ENCODE measurements around the gene SPO11.
A peak's percentile ranks its signal among the peaks of the same experiment; 100 is the strongest.
"Not testable (repeated sequence)": the region's sequence is repeated elsewhere in the genome, so short reads cannot be mapped to it uniquely, and the experiment has no call there.

Gene SPO11

DNA sequence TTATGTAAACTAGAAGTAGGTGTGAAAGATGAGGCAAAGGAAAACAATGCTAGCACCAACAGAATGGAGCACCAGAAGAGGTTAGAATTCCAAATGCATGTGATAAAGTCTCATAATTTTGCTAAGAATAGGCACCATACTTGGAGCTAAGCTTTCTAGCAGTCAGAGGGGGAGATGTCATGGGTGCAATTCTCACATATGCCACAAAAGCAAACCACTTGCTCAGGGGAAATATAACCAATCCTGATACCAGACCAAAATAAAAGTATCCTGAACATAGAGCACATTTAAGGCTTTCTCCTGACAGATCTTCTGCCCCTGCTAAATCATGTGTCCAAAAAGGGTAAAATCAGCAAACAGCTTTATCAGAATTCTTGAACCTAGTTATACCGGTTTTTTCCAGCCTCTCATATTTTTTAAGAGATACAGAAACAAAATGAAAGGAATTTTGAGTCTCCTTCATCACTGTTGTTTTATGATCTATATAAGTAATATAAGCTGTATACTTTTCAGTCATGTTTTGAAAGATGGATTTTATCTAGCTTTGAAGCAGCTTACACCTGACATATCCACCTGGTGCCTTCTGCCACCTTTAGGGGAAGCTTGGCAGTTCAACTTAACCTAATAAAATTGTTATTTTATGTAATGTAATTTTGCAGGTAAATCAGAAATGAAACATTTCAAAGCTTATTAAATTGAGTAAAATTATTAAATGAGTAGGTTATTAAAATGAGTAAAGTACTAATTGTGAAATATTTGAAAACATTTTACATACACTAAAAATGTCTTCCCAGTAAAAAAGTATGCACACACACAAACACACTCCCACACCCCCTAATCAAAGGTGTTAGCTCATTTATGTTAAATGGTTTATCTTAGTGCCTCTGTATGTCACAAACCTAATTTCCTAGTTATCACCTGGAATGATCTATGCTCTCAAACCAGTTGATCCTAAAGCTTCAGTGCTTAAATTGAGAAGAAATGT lies 2.8 kb downstream of the SPO11 start:
- DNase-seq = no peak
- Histone ChIP-seq H3K4me1 (ENCODE audit: control insufficient read depth, insufficient read depth, low read length, poor library complexity, severe bottlenecking) (no peaks in the 10 kb centered on the region), H3K36me3 (ENCODE audit: control insufficient read depth, insufficient read depth, low read length) (no peaks in the 10 kb centered on the region), H3K4me3 (ENCODE audit: insufficient read depth, low read depth, low read length, poor library complexity, severe bottlenecking) (no peak overlapping the region), H3K9me3 (ENCODE audit: control insufficient read depth, low read length) (no peaks in the 10 kb centered on the region), H3K27ac (ENCODE audit: insufficient read depth, low read length, poor library complexity, severe bottlenecking) (no peak overlapping the region), H3K27me3 (replicated peaks; ENCODE audit: control insufficient read depth, insufficient read depth, low read length, poor library complexity, severe bottlenecking) (peaks cover 7% of the 10 kb centered on the region)

DNA sequence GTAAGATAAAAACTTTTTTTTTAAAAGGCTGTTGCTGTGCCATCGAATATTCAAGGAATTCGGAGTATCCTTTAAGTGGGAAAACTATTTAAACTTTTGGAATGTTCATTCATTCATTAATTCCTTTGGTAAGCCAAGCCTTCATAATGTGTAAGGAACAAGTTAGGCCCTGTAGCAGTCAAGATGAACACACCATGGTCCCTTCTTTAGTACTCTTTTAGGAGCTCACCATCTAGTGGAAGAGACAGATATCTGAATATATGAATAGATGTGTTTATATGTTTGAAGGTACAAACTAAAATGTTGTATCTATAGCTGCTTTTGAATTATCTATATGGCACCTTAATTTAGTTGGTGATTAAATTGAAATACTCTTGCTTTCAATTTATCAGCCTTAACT lies 5.8 kb downstream of the SPO11 start:
- Histone ChIP-seq H3K9me3 (ENCODE audit: control insufficient read depth, low read length) (no peaks in the 10 kb centered on the region), H3K4me3 (ENCODE audit: insufficient read depth, low read depth, low read length, poor library complexity, severe bottlenecking) (no peak overlapping the region), H3K4me1 (ENCODE audit: control insufficient read depth, insufficient read depth, low read length, poor library complexity, severe bottlenecking) (no peaks in the 10 kb centered on the region), H3K27me3 (replicated peaks; ENCODE audit: control insufficient read depth, insufficient read depth, low read length, poor library complexity, severe bottlenecking) (peaks cover 7% of the 10 kb centered on the region), H3K36me3 (ENCODE audit: control insufficient read depth, insufficient read depth, low read length) (no peaks in the 10 kb centered on the region), H3K27ac (ENCODE audit: insufficient read depth, low read length, poor library complexity, severe bottlenecking) (no peak overlapping the region)
- no peak for DNase-seq

DNA sequence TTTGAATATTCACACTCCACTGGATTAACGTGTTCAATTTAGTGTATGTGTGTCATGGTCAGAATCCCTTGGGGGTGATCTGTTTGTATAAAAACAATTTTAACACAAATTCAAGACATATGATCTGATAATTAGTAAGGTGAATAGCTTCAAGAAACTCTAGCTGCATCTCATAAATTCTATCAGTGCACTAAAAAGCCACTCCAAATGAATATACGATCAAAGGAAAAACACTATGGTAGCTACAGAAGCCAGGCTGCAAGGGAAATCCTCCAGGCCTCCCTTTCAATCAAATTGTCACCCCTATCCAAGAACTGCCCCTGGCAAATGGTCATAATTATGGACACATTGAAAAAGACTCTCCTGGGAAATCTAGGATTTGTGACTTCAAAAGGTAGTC lies 12.1 kb downstream of the SPO11 start:
- no peak for DNase-seq
- Histone ChIP-seq H3K27me3 (replicated peaks; ENCODE audit: control insufficient read depth, insufficient read depth, low read length, poor library complexity, severe bottlenecking) (no peaks in the 10 kb centered on the region), H3K27ac (ENCODE audit: insufficient read depth, low read length, poor library complexity, severe bottlenecking) (no peak overlapping the region), H3K36me3 (ENCODE audit: control insufficient read depth, insufficient read depth, low read length) (no peaks in the 10 kb centered on the region), H3K4me1 (ENCODE audit: control insufficient read depth, insufficient read depth, low read length, poor library complexity, severe bottlenecking) (no peaks in the 10 kb centered on the region), H3K4me3 (ENCODE audit: insufficient read depth, low read depth, low read length, poor library complexity, severe bottlenecking) (no peak overlapping the region), H3K9me3 (ENCODE audit: control insufficient read depth, low read length) (no peaks in the 10 kb centered on the region)

DNA sequence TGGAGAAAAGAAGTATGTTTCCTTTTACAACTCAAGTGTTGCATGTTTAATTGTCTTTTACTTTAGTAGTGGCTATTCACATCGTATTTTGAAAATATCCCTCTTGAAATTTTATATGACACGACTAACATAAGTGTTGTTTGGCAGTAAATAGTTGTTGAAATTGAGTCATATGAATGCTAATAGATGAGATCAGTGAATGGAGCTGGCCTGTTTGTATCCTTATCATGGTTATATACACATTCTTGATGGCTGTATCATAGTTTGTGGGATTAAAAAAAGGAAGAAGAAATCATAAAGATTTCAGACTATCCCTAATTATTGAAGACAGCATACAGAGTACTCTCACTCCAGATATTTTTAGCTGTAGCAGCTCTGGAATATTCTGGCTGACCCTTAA lies 13.2 kb downstream of the SPO11 start:
- Histone ChIP-seq H3K27me3 (replicated peaks; ENCODE audit: control insufficient read depth, insufficient read depth, low read length, poor library complexity, severe bottlenecking) (no peaks in the 10 kb centered on the region), H3K27ac (ENCODE audit: insufficient read depth, low read length, poor library complexity, severe bottlenecking) (no peak overlapping the region), H3K4me3 (ENCODE audit: insufficient read depth, low read depth, low read length, poor library complexity, severe bottlenecking) (no peak overlapping the region), H3K4me1 (ENCODE audit: control insufficient read depth, insufficient read depth, low read length, poor library complexity, severe bottlenecking) (no peaks in the 10 kb centered on the region), H3K36me3 (ENCODE audit: control insufficient read depth, insufficient read depth, low read length) (no peaks in the 10 kb centered on the region), H3K9me3 (ENCODE audit: control insufficient read depth, low read length) (no peaks in the 10 kb centered on the region)
- no peak for DNase-seq

DNA sequence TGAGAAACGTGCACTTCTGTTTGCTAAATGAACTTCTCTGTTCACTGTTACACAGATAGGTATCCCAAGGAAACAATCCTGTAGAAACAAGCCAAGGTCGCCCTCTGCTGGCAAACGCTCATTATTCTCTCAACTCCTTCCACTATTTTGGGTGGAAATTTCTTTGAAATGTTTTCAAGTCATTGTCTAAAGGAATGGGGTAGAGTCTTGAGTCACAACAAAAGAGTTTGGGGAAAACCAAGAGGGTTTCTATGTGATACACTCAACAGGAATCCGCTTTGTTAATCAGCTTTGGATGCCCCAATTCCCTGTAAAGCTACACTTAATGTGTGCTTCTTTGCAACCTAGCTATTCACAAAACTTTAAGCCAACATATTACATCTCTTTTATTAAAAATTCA lies 16.9 kb downstream of the SPO11 start:
- H3K9me3 ChIP-seq (ENCODE audit: control insufficient read depth, low read length) = no peaks in the 10 kb centered on the region
- no peak overlapping the region for H3K4me3 ChIP-seq (ENCODE audit: insufficient read depth, low read depth, low read length, poor library complexity, severe bottlenecking)
- H3K4me1 ChIP-seq (ENCODE audit: control insufficient read depth, insufficient read depth, low read length, poor library complexity, severe bottlenecking) = no peaks in the 10 kb centered on the region
- no peak overlapping the region for H3K27ac ChIP-seq (ENCODE audit: insufficient read depth, low read length, poor library complexity, severe bottlenecking)
- peak; percentile 25 to 46 (median 25) for DNase-seq
- no peaks in the 10 kb centered on the region for H3K27me3 ChIP-seq (replicated peaks; ENCODE audit: control insufficient read depth, insufficient read depth, low read length, poor library complexity, severe bottlenecking)
- H3K36me3 ChIP-seq (ENCODE audit: control insufficient read depth, insufficient read depth, low read length) = no peaks in the 10 kb centered on the region

DNA sequence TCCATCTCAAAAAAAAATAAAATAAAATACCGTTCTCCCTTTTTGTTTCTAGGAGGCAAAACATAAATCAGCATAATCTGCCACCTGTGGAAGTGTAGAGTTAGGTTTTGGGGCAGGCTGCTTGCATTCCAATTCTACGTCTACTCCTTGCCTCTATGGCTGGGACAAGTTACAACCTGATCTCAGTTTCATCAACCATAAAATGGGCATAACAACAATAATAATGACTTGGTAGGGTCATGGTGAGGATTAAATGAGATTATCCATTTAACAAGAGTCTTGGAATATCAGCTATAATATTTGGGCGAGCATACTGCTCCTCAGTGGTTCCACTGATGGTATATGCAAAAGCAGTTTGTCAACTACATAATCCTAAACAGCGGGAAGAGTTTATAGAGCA lies 17.8 kb downstream of the SPO11 start:
- Histone ChIP-seq H3K4me3 (ENCODE audit: insufficient read depth, low read depth, low read length, poor library complexity, severe bottlenecking) (no peak overlapping the region), H3K36me3 (ENCODE audit: control insufficient read depth, insufficient read depth, low read length) (no peaks in the 10 kb centered on the region), H3K27ac (ENCODE audit: insufficient read depth, low read length, poor library complexity, severe bottlenecking) (no peak overlapping the region), H3K27me3 (replicated peaks; ENCODE audit: control insufficient read depth, insufficient read depth, low read length, poor library complexity, severe bottlenecking) (no peaks in the 10 kb centered on the region), H3K4me1 (ENCODE audit: control insufficient read depth, insufficient read depth, low read length, poor library complexity, severe bottlenecking) (peaks cover 7% of the 10 kb centered on the region), H3K9me3 (ENCODE audit: control insufficient read depth, low read length) (no peaks in the 10 kb centered on the region)
- DNase-seq = no peak

DNA sequence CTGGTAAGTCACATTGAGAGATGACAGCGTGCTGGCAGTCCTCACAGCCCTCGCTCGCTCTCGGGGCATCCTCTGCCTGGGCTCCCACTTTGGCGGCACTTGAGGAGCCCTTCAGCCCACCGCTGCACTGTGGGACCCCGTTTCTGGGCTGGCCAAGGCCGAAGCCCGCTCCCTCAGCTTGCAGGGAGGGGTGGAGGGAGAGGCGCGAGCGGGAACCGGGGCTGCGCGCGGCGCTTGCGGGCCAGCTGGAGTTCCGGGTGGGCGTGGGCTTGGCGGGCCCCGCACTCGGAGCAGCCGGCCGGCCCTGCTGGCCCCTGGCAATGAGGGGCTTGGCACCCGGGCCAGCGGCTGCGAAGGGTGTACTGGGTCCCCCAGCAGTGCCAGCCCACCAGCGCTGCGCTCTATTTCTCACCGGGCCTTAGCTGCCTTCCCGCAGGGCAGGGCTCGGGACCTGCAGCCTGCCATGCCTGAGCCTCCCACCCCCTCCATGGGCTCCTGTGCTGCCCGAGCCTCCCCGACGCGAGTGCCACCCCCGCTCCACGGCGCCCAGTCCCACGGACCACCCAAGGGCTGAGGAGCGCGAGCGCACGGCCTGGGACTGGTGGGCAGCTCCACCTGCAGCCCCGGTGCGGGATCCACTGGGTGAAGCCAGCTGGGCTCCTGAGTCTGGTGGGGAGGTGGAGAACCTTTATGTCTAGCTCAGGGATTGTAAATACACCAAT lies 18.8 kb downstream of the SPO11 start:
- H3K9me3 ChIP-seq (ENCODE audit: control insufficient read depth, low read length); H3K36me3 ChIP-seq (ENCODE audit: control insufficient read depth, insufficient read depth, low read length); H3K27me3 ChIP-seq (replicated peaks; ENCODE audit: control insufficient read depth, insufficient read depth, low read length, poor library complexity, severe bottlenecking); H3K27ac ChIP-seq (ENCODE audit: insufficient read depth, low read length, poor library complexity, severe bottlenecking); DNase-seq; H3K4me3 ChIP-seq (ENCODE audit: insufficient read depth, low read depth, low read length, poor library complexity, severe bottlenecking); H3K4me1 ChIP-seq (ENCODE audit: control insufficient read depth, insufficient read depth, low read length, poor library complexity, severe bottlenecking): not testable (repeated sequence)

DNA sequence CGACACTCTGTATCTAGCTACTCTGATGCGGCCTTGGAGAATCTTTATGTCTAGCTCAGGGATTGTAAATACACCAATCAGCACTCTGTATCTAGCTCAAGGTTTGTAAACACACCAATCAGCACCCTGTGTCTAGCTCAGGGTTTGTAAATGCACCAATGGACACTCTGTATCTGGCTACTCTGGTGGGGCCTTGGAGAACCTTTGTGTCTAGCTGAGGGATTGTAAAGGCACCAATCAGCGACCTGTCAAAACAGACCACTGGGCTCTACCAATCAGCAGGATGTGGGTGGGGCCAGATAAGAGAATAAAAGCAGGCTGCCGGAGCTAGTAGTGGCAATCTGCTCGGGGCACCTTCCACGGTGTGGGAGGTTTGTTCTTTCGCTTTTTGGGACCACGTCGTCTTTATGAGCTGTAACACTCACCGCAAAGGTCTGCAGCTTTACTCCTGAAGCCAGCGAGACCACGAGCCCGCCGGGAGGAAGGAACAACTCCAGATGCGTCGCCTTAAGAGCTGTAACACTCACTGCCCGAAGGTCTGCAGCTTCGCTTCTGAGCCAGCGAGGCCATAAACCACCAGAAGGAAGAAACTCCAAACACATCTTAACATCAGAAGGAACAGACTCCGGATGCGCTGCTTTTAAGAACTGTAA lies 19.4 kb downstream of the SPO11 start:
- H3K4me1 ChIP-seq (ENCODE audit: control insufficient read depth, insufficient read depth, low read length, poor library complexity, severe bottlenecking); DNase-seq; H3K27me3 ChIP-seq (replicated peaks; ENCODE audit: control insufficient read depth, insufficient read depth, low read length, poor library complexity, severe bottlenecking); H3K36me3 ChIP-seq (ENCODE audit: control insufficient read depth, insufficient read depth, low read length); H3K4me3 ChIP-seq (ENCODE audit: insufficient read depth, low read depth, low read length, poor library complexity, severe bottlenecking); H3K9me3 ChIP-seq (ENCODE audit: control insufficient read depth, low read length); H3K27ac ChIP-seq (ENCODE audit: insufficient read depth, low read length, poor library complexity, severe bottlenecking): not testable (repeated sequence)

DNA sequence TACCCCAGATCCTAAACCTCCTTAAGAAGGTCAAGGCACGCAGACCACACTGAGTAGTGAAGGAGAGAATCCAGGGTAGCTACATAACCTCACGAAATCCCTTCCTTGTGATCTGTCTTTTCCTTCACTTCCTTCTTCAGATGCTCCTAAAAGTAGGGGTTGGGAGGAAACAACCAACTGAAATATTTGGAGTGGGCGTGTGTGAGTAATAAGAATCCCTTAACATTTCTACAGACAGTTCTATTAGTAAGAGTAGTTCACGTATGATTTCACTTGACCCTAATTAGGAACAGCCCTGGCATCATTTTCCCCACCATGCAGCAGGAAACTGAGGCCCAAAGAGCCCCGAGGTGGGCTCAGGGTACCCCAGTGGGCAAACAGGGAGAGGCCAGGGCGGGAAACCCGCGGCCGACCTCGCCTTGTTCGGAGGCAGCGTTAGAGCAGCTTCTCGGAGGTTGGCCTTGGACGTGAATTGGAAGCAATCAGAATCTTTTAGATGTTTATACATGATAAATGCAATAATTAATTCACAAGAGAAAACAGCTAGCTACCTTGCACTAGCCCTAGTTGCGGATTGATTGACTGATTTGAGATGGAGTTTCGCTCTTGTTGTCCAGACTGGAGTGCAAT lies 20.6 kb downstream of the SPO11 start:
- H3K9me3 ChIP-seq (ENCODE audit: control insufficient read depth, low read length) = no peaks in the 10 kb centered on the region
- H3K27ac ChIP-seq (ENCODE audit: insufficient read depth, low read length, poor library complexity, severe bottlenecking) = no peak overlapping the region
- no peaks in the 10 kb centered on the region for H3K36me3 ChIP-seq (ENCODE audit: control insufficient read depth, insufficient read depth, low read length)
- DNase-seq = no peak
- no peaks in the 10 kb centered on the region for H3K27me3 ChIP-seq (replicated peaks; ENCODE audit: control insufficient read depth, insufficient read depth, low read length, poor library complexity, severe bottlenecking)
- peaks cover 7% of the 10 kb centered on the region for H3K4me1 ChIP-seq (ENCODE audit: control insufficient read depth, insufficient read depth, low read length, poor library complexity, severe bottlenecking)
- no peak overlapping the region for H3K4me3 ChIP-seq (ENCODE audit: insufficient read depth, low read depth, low read length, poor library complexity, severe bottlenecking)

Data from effector memory CD4-positive, alpha-beta T cell (primary cell).